Measurements from ENCODE around the gene ENDOG. TPM values are rescaled to one million over a fixed set of nuclear protein-coding genes. Genes with fewer than 3 reads are reported as not detected.

Gene ENDOG
- total RNA-seq, 3 donors from 2014 or later (not counting 1 experiment from before 2014, with no cell fraction given): 6.7 to 12.5 (median 8.3) TPM

DNA sequence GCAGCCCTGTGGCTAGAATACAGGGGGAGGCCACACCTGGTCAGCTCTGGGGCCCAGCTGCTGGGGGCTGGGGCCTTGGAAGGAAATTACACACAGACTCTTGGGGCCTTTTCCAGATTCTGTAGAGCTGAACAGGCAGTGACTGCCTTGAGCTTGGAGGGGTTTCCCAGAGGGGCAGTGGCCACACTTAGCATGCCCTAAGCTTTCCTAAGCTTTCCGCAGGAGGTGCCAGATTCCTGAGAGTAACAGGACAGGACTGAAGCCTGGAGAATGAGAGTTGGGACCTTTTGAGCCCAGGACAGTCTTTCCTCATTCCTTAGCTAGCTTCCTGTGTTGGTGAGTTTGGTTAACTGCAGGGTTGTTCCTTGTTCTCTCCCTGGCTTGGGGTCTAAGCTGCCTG lies 29.9 kb upstream of the ENDOG start:
- peak overlapping the region; percentile 96 for H3K4me3 Mint-ChIP-seq
- WGBS (ENCODE audit: insufficient coverage): 100% methylated on average over 1 of the region's 1 CpG
- no peak overlapping the region for H3K4me3 ChIP-seq (ENCODE audit: low read length)

GRCh38 chr9:128790536-128790935 lies 27.8 kb upstream of the ENDOG start:
- H3K4me1 ChIP-seq (ENCODE audit: control insufficient read depth, insufficient read depth, low read length): peaks cover 19% of the 10 kb centered on the region
- H3K4me3 Mint-ChIP-seq: no peak overlapping the region
- no peaks in the 10 kb centered on the region for H3K27me3 Mint-ChIP-seq (ENCODE audit: low read depth in 2 of 2)
- no peak overlapping the region for H3K27ac Mint-ChIP-seq
- no peaks in the 10 kb centered on the region for H3K27me3 ChIP-seq (ENCODE audit: control insufficient read depth, insufficient read depth, low read length)
- peaks cover 42% of the 10 kb centered on the region for H3K36me3 ChIP-seq (ENCODE audit: control insufficient read depth, insufficient read depth, low read length)
- intact Hi-C loops (cut with micrococcal nuclease): no loop called here
- no peak overlapping the region for H3K4me3 ChIP-seq (ENCODE audit: low read length)
- peaks cover 6% of the 10 kb centered on the region for H3K36me3 Mint-ChIP-seq
- WGBS (ENCODE audit: insufficient coverage): 93% methylated on average over 4 of the region's 4 CpGs
- DNase-seq (no peak), ATAC-seq (no peak)
- H3K9me3 Mint-ChIP-seq: no peaks in the 10 kb centered on the region
- peaks cover 28 to 43% of the 10 kb centered on the region in 2 donors for H3K4me1 Mint-ChIP-seq
- H3K9me3 ChIP-seq (ENCODE audit: control insufficient read depth, insufficient read depth, low read length): no peaks in the 10 kb centered on the region
- no peak overlapping the region for H3K27ac ChIP-seq (ENCODE audit: low read length)
- no peak for TF ChIP-seq CTCF (IDR thresholded peaks at IDR 0.05)

More for the DNA sequence above, 29.9 kb upstream of the ENDOG start:
- no peak for TF ChIP-seq CTCF (IDR thresholded peaks at IDR 0.05)
- Histone ChIP-seq H3K9me3 (ENCODE audit: control insufficient read depth, insufficient read depth, low read length) (no peaks in the 10 kb centered on the region), H3K4me1 (ENCODE audit: control insufficient read depth, insufficient read depth, low read length) (peaks cover 19% of the 10 kb centered on the region), H3K36me3 (ENCODE audit: control insufficient read depth, insufficient read depth, low read length) (peaks cover 31% of the 10 kb centered on the region), H3K27me3 (ENCODE audit: control insufficient read depth, insufficient read depth, low read length) (no peaks in the 10 kb centered on the region), H3K27ac (ENCODE audit: low read length) (no peak overlapping the region)
- intact Hi-C loops (cut with micrococcal nuclease): no loop called here
- Mint-ChIP-seq H3K9me3 (no peaks in the 10 kb centered on the region), H3K36me3 (peaks cover 6% of the 10 kb centered on the region), H3K27ac (peak overlapping the region; percentile 86 to 91), H3K4me1 (peaks cover 24 to 38% of the 10 kb centered on the region in 2 donors), H3K27me3 (ENCODE audit: low read depth in 2 of 2) (no peaks in the 10 kb centered on the region)
- DNase-seq: no peak
- ATAC-seq: no peak

DNA sequence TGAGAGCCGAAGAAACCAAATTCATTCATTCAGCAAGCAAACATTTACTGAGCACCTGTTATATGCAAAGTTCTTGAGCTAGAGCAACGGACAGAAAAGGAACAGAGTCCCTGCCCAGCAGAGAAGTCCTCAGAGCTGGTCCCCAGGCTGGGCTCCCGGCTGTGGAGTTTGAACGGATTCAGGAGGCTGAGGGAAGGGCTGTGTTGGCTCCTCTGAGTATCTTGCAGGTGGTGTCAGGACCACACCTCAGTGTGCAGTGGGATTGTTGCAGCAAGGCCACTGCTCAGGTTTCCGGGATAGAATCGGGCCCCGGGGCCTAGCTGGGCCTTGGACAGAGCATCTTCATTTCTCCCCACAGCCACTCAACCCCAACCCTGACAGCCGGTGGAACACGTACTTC lies 26.2 kb upstream of the ENDOG start:
- H3K9me3 ChIP-seq (ENCODE audit: control insufficient read depth, insufficient read depth, low read length): no peaks in the 10 kb centered on the region
- intact Hi-C loops (cut with micrococcal nuclease): no loop called here
- H3K36me3 ChIP-seq (ENCODE audit: control insufficient read depth, insufficient read depth, low read length): peaks cover 47% of the 10 kb centered on the region
- no peak for ATAC-seq
- Mint-ChIP-seq H3K36me3 (peaks cover 6% of the 10 kb centered on the region), H3K27me3 (ENCODE audit: low read depth in 2 of 2) (no peaks in the 10 kb centered on the region), H3K4me1 (peaks cover 23 to 37% of the 10 kb centered on the region in 2 donors), H3K27ac (no peak overlapping the region), H3K9me3 (no peaks in the 10 kb centered on the region), H3K4me3 (no peak overlapping the region)
- no peaks in the 10 kb centered on the region for H3K27me3 ChIP-seq (ENCODE audit: control insufficient read depth, insufficient read depth, low read length)
- DNase-seq: peak in 1 of 2 donors; percentile 1
- WGBS (ENCODE audit: insufficient coverage): 98% methylated on average over 9 of the region's 9 CpGs
- TF ChIP-seq CTCF (IDR thresholded peaks at IDR 0.05): no peak
- no peak overlapping the region for H3K27ac ChIP-seq (ENCODE audit: low read length)
- H3K4me3 ChIP-seq (ENCODE audit: low read length): no peak overlapping the region
- peaks cover 12% of the 10 kb centered on the region for H3K4me1 ChIP-seq (ENCODE audit: control insufficient read depth, insufficient read depth, low read length)

- WGBS (ENCODE audit: insufficient coverage): 96% methylated on average over 8 of the region's 8 CpGs
- intact Hi-C loops (cut with micrococcal nuclease): no loop called here
Measured at GRCh38 chr9:128792978-128793686, 25.2 kb upstream of the ENDOG start.

More at GRCh38 chr9:128792978-128793686, 25.2 kb upstream of the ENDOG start:
- no peak overlapping the region for H3K27ac ChIP-seq (ENCODE audit: low read length)
- H3K9me3 ChIP-seq (ENCODE audit: control insufficient read depth, insufficient read depth, low read length): no peaks in the 10 kb centered on the region
- Mint-ChIP-seq H3K9me3 (no peaks in the 10 kb centered on the region), H3K27me3 (ENCODE audit: low read depth in 2 of 2) (no peaks in the 10 kb centered on the region), H3K4me3 (no peak overlapping the region), H3K4me1 (peaks cover 17 to 30% of the 10 kb centered on the region in 2 donors), H3K27ac (peak overlapping the region in 1 of 2 donors; percentile 69), H3K36me3 (peaks cover 6% of the 10 kb centered on the region)
- no peak for ATAC-seq
- TF ChIP-seq CTCF (IDR thresholded peaks at IDR 0.05): no peak
- H3K4me3 ChIP-seq (ENCODE audit: low read length): no peak overlapping the region
- no peaks in the 10 kb centered on the region for H3K27me3 ChIP-seq (ENCODE audit: control insufficient read depth, insufficient read depth, low read length)
- DNase-seq: no peak
- peaks cover 4% of the 10 kb centered on the region for H3K4me1 ChIP-seq (ENCODE audit: control insufficient read depth, insufficient read depth, low read length)
- H3K36me3 ChIP-seq (ENCODE audit: control insufficient read depth, insufficient read depth, low read length): peaks cover 54% of the 10 kb centered on the region
